Stimulated activated CD4-positive, alpha-beta T cell treated with anti-CD3 and anti-CD28 coated beads, Interleukin-1b, Interleukin-23, amount 100 ng/mL, for 4 hours (primary cell): Measurements from ENCODE around the gene ABRAXAS1.

Experiments
- DNase-seq, 2 donors: peaks; one replicate each; pipeline ENCODE4 v3.0.0-alpha.2; 2020; ENCODE audit warnings: low read depth in 2 of 2

ABRAXAS1 gene

GRCh38 chr4:83454686-83455085, 30.2 kb downstream of the ABRAXAS1 start:
- DNase-seq: no peak

GRCh38 chr4:83449009-83449408, 35.9 kb downstream of the ABRAXAS1 start:
- DNase-seq: no peak

GRCh38 chr4:83440899-83441298, 44.0 kb downstream of the ABRAXAS1 start:
- DNase-seq: no peak

GRCh38 chr4:83440148-83440814, 44.6 kb downstream of the ABRAXAS1 start:
- no peak for DNase-seq

GRCh38 chr4:83438719-83439118, 46.2 kb downstream of the ABRAXAS1 start:
- DNase-seq: no peak

GRCh38 chr4:83436680-83437079, 48.2 kb downstream of the ABRAXAS1 start:
- DNase-seq: no peak

GRCh38 chr4:83431200-83431599, 53.7 kb downstream of the ABRAXAS1 start:
- DNase-seq: no peak

GRCh38 chr4:83418211-83418610, 66.7 kb downstream of the ABRAXAS1 start:
- no peak for DNase-seq

GRCh38 chr4:83417566-83417965, 67.3 kb downstream of the ABRAXAS1 start:
- DNase-seq: no peak

GRCh38 chr4:83413676-83414075, 71.2 kb downstream of the ABRAXAS1 start:
- DNase-seq: no peak
